NCI-H2107 treated with DMSO at 0.1 percent for 48 hours (cell line): ENCODE data around the gene HCN4.
A peak's percentile ranks its signal among the peaks of the same experiment; 100 is the strongest.

Experiments
- DNase-seq: peaks from one replicate; lab custom pipeline; 2025; ENCODE audit not compliant: unreplicated experiment; lab: John Stamatoyannopoulos, UW

Gene HCN4

GRCh38 chr15:73380661-73381060, 11.9 kb upstream of the HCN4 start:
- no peak for DNase-seq

GRCh38 chr15:73378089-73378488, 9.3 kb upstream of the HCN4 start:
- no peak for DNase-seq

GRCh38 chr15:73375755-73376305, 7.1 kb upstream of the HCN4 start:
- DNase-seq = peak; percentile 85

GRCh38 chr15:73375012-73375411, 6.3 kb upstream of the HCN4 start:
- DNase-seq = no peak

GRCh38 chr15:73374604-73375003, 5.8 kb upstream of the HCN4 start:
- no peak for DNase-seq

GRCh38 chr15:73373221-73373620, 4.5 kb upstream of the HCN4 start:
- no peak for DNase-seq

GRCh38 chr15:73371812-73372211, 3.1 kb upstream of the HCN4 start:
- no peak for DNase-seq

- no peak for DNase-seq
These were observed 1.4 kb upstream of the HCN4 start for GRCh38 chr15:73370151-73370550.

GRCh38 chr15:73369154-73369694, 466 bp upstream of the HCN4 start:
- DNase-seq = no peak

- DNase-seq = no peak
These were observed 996 bp downstream of the HCN4 start for GRCh38 chr15:73367624-73368300.

GRCh38 chr15:73366766-73367623, 1.8 kb downstream of the HCN4 start:
- no peak for DNase-seq

- DNase-seq = no peak
These were observed 4.7 kb downstream of the HCN4 start for GRCh38 chr15:73364070-73364469.

- no peak for DNase-seq
These were observed 5.9 kb downstream of the HCN4 start for GRCh38 chr15:73362900-73363299.

- no peak for DNase-seq
These were observed 7.4 kb downstream of the HCN4 start for GRCh38 chr15:73361337-73361736.

- no peak for DNase-seq
These were observed 9.1 kb downstream of the HCN4 start for GRCh38 chr15:73359651-73360050.

- DNase-seq = peak; percentile 12
These were observed 10.6 kb downstream of the HCN4 start for GRCh38 chr15:73357999-73358665.

GRCh38 chr15:73355612-73356265, 13.0 kb downstream of the HCN4 start:
- DNase-seq = no peak

GRCh38 chr15:73354241-73354640, 14.5 kb downstream of the HCN4 start:
- DNase-seq = no peak

GRCh38 chr15:73353734-73354133, 15.0 kb downstream of the HCN4 start:
- DNase-seq = no peak

GRCh38 chr15:73352082-73352481, 16.7 kb downstream of the HCN4 start:
- DNase-seq = no peak

GRCh38 chr15:73349191-73349590, 19.6 kb downstream of the HCN4 start:
- no peak for DNase-seq
